Loucy (cell line): ENCODE data around the gene RIMBP2.

Experiments used
- EZH2phosphoT487 ChIP-seq: fragments of 200-600 bp; IDR thresholded peaks from 2 replicates; pipeline ENCODE4 v1.6.1; 2018; ENCODE audit warnings: antibody characterized with exemption, mild to moderate bottlenecking, moderate library complexity, borderline replicate concordance
- TF ChIP-seq, protein P1 (sequence below): fragments of 200-600 bp; sonication (generic); conservative IDR thresholded peaks from 2 replicates; pipeline ENCODE4 v1.5.1; 2014; ENCODE audit warnings: mild to moderate bottlenecking, antibody characterized with exemption, low read length

DNA sequence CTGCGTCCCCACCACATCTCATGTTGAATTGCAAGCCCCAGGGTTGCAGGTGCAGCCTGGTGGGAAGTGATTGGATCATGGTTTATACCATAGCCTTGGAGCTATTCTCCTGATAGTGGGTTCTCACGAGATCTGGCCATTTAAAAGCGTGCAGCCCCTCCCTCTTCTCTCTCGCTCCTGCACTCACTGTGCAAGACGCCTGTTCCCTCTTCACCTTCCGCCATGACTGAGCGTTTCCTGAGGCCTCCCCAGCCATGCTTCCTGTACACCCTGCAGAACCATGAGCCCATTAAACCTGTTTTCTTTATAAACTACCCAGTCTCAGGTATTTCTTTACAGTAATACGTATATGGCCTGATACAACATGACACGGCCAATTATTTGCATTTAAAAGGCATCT, 146.6 kb downstream of the RIMBP2 start:
- TF ChIP-seq EZH2phosphoT487, result no peak
- TF ChIP-seq, protein P1, sequence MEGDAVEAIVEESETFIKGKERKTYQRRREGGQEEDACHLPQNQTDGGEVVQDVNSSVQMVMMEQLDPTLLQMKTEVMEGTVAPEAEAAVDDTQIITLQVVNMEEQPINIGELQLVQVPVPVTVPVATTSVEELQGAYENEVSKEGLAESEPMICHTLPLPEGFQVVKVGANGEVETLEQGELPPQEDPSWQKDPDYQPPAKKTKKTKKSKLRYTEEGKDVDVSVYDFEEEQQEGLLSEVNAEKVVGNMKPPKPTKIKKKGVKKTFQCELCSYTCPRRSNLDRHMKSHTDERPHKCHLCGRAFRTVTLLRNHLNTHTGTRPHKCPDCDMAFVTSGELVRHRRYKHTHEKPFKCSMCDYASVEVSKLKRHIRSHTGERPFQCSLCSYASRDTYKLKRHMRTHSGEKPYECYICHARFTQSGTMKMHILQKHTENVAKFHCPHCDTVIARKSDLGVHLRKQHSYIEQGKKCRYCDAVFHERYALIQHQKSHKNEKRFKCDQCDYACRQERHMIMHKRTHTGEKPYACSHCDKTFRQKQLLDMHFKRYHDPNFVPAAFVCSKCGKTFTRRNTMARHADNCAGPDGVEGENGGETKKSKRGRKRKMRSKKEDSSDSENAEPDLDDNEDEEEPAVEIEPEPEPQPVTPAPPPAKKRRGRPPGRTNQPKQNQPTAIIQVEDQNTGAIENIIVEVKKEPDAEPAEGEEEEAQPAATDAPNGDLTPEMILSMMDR, result no peak
